Lower leg skin (tissue), 4 donors: ENCODE data around the gene TRAF3. TPM values are rescaled to one million over a fixed set of nuclear protein-coding genes. Genes with fewer than 3 reads are reported as not detected.

Source experiments
- DNase-seq, 2 donors: peaks; one replicate each; pipeline ENCODE4 v3.0.0-alpha.2; 2019; ENCODE audit warnings: low spot score in 2 of 2
- H3K4me3 ChIP-seq: fragments of 200-600 bp; sonication (generic); 2 replicates; pipeline ENCODE4 v1.5.1; 2017; ENCODE audit warnings: mild to moderate bottlenecking, low read depth; ENCODE audit not compliant: poor library complexity, severe bottlenecking
- POLR2A ChIP-seq, 2 donors: fragments of 450-650 bp; IDR thresholded peaks; one replicate each; pipeline ENCODE4 v1.6.1; 2016 to 2017; ENCODE audit warnings: antibody characterized with exemption in 2 of 2, mild to moderate bottlenecking in 1 of 2, moderate library complexity in 1 of 2
- WGBS, 2 donors: methylation state at CpG; one replicate each; pipeline ENCODE4 v1.1.5; 2018; 5-methylcytosine and 5-hydroxymethylcytosine counted together
- intact Hi-C: fragments of 100-400 bp; cut with DNase I; formaldehyde crosslinking; loops from one replicate; pipeline ENCODE4 v1.15.0; 2023; ENCODE audit warnings: low total_unique reads
- total RNA-seq, 4 donors: library from RNA; depleted of rRNA; stranded (reverse); fragments of >200 nt; gene quantifications; one replicate each; pipeline ENCODE4 v1.1.0, GENCODE V29; 2016
- TF ChIP-seq, protein P1 (sequence below), 3 donors: fragments of 450-650 bp; IDR thresholded peaks; one replicate each; pipeline ENCODE4 v1.5.1; 2016; ENCODE audit warnings: antibody characterized with exemption in 3 of 3, mild to moderate bottlenecking in 3 of 3, moderate library complexity in 2 of 3

Gene TRAF3
- total RNA-seq, 4 donors from 2014 or later: 3.0 to 14.4 (median 12.1) TPM

DNA sequence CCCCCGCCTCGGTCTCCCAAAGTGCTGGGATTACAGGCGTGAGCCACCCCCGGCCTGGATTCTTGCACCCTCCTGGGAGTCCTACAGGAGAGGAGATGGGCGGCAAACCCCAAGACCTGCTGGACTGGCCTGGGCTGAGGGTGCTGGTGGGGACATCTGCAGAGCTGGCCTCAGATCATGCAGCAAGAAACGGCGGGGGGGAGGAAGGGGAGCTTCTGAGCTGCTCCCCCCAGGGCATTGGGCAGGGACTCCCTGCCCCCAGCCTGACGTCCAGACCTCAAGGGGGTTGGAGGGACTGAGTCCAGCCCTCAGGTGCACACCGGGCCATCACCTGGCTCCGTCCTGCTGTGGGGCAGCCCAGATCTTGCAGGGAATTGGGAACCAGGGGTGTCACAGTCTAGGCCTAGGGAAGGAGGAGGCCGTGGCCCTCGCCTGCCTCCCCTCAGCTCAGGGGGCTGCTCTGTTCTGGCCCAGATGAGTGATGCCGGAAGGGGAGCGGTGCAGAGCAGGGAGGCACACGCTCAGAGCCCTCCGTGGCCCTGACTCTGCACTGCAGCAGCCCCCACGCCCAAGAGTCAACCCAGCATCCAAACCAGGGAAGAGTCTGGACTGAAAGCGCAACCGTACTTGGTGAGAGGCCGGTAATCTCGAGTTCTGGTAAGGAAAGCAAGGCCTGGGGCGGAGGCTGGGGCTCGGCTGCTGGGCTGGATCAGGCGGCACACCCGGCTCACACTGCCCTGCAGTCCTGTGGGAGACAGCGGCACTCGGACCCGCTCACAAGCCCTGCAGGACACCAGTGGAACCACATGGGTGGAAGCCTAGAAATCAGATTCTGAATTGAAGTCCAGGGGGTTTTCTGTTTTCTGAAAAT lies 136.3 kb downstream of the TRAF3 start:
- no peak overlapping the region for H3K4me3 ChIP-seq
- TF ChIP-seq, protein P1, sequence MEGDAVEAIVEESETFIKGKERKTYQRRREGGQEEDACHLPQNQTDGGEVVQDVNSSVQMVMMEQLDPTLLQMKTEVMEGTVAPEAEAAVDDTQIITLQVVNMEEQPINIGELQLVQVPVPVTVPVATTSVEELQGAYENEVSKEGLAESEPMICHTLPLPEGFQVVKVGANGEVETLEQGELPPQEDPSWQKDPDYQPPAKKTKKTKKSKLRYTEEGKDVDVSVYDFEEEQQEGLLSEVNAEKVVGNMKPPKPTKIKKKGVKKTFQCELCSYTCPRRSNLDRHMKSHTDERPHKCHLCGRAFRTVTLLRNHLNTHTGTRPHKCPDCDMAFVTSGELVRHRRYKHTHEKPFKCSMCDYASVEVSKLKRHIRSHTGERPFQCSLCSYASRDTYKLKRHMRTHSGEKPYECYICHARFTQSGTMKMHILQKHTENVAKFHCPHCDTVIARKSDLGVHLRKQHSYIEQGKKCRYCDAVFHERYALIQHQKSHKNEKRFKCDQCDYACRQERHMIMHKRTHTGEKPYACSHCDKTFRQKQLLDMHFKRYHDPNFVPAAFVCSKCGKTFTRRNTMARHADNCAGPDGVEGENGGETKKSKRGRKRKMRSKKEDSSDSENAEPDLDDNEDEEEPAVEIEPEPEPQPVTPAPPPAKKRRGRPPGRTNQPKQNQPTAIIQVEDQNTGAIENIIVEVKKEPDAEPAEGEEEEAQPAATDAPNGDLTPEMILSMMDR (IDR thresholded peaks at IDR 0.05): no peak
- TF ChIP-seq POLR2A (IDR thresholded peaks at IDR 0.05): no peak
- 86% methylated on average over 23 to 28 of the region's 28 CpGs for WGBS, 2 donors
- intact Hi-C loops: loop anchor here (10.0 kb wide), 1 partner anchor 299 kb away; no protein-coding TSS in a partner anchor
- DNase-seq: no peak

DNA sequence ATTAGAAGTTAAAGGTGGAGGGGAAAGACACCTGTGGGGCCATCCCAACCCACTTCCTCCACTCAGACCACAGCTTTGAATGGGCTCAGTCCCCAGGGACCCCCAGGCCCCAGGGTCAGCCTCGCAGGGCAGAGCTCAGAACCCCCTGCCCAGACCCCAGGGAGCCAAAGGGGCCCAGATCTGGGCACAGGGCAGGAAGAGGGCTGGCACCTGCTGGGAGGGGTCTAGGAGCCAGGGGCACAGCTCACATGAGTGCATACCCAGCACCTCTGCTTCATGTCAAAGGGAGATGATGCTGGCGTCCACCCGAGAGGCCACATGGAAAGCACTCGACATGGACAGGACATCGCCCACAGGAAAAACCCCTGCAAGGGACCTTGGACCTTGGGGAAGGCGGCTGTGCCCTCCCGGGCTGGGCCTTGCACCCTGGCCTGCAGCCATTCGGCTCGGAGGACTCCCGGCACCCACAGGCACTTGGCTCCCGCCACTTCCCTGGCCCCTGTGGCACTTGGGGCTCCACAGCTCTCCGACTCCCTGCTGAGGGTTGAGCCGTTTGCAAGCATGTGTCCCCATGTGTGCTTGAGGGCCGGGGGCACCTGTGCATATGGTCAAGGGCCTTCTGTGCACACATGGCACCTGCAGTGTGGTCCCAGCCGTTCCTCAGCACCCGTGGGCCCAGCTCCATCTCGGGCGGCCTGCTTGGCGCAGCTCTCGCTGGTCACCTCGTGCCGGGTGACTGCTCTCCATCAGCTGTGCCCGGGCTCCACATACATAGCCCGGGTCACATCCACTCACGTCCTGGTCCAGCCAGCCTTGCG lies 137.4 kb downstream of the TRAF3 start:
- 78 to 82% methylated on average over 15 to 26 of the region's 26 CpGs for WGBS, 2 donors
- no peak for TF ChIP-seq POLR2A (IDR thresholded peaks at IDR 0.05)
- TF ChIP-seq, protein P1 (IDR thresholded peaks at IDR 0.05): no peak
- peak in 1 of 2 donors; percentile 82 for DNase-seq
- H3K4me3 ChIP-seq: no peak overlapping the region
- intact Hi-C loops: loop anchor here (10.0 kb wide), 1 partner anchor 300 kb away; no protein-coding TSS in a partner anchor

DNA sequence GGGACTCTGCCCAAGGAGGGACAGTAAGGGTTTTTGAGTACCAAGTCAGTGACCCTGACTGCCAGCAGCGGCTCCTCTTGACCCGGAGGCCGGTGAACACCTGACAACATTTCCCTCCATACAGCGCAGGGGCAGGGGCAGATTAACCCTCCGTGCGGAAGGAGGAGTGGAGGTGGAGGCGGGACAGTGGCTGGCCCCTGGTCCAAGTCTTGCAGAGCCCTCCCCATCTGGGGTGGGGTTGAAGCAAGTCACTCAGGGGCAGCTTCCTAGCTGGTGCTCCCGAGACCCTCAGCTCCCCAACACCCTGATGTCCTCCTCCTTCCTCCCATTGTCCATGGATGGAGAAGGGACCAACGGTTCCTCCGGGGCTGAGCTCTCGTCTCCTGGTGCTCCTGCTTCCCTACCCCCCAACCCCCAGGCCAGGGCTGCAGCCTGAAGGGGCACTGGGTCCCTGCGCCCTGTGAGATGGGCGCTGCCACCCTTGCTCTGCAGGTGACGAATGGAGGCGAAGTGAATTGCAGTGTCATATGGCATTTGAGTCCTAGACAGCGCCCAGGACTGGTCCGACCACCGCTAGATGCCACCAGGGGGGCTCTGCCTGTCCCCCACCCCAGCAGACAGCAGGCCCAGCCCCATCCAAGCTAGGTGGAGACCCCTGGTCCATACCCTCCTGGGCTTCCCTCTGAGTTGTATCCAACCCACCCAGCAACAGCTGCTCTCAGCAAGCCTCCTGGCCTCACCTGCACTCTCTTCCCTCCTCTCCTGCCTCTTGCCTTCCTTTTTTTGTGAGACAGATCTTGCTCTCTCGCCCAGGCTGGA lies 138.3 kb downstream of the TRAF3 start:
- WGBS, 2 donors: 74 to 83% methylated on average over 19 of the region's 19 CpGs
- intact Hi-C loops: loop anchor here (10.0 kb wide), 1 partner anchor 301 kb away; no protein-coding TSS in a partner anchor

DNA sequence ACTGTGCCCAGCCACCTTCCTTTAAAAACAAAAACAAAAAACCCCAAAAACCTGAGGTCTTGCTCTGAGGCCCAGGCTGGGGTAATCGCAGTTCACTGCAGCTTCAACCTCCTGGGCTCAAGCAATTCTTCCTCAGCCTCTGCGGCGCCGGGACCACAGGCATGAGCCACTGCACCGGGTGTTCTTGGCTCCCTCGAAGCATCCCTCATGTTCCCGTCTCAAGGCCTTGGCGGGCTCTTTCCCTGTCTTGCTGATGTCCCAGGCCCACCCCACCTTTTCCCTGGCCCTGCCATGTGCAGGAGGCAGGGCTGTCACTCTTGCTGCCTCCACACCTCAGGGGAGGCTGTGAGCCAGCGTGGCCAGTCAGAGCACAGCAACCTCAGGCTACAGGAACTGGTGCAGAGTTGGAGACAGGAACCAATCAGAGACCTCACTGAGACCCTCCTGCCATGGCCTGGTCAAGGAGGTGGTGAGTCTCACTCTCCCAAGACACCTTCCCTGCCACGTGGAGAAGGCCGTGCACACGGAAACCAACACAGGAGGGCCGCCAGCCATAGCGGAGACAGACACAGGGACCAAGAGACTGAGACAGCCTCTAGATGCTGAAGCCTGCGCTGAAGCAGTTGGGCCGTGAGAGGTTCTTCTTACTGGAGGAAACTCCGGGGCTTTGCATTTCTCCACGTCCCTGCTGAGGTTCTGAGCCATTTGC lies 139.3 kb downstream of the TRAF3 start:
- H3K4me3 ChIP-seq: no peak overlapping the region
- DNase-seq: no peak
- intact Hi-C loops: loop anchor here (10.0 kb wide), 1 partner anchor 302 kb away; no protein-coding TSS in a partner anchor
- WGBS, 2 donors: 75% methylated on average over 18 of the region's 18 CpGs
- TF ChIP-seq, protein P1 (IDR thresholded peaks at IDR 0.05): no peak
- no peak for TF ChIP-seq POLR2A (IDR thresholded peaks at IDR 0.05)

More for the DNA sequence above, 138.3 kb downstream of the TRAF3 start:
- no peak for TF ChIP-seq POLR2A (IDR thresholded peaks at IDR 0.05)
- TF ChIP-seq, protein P1 (IDR thresholded peaks at IDR 0.05): no peak
- DNase-seq: no peak
- H3K4me3 ChIP-seq: no peak overlapping the region

DNA sequence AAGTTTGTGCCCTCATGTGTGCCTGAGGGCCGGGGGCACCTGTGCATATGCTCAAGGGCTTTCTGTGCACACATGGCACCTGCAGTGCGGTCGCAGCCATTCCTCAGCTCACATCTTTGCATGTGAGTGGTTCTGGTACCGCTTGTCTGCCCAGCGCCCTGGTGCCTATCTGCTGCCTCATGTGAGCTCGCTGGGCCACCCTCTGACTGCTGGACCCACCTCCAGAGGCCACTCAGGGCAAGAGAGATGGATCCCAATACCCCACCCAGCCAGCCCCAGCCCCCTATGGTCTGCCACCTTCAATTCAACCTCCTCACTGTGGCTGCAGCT lies 139.8 kb downstream of the TRAF3 start:
- no peak overlapping the region for H3K4me3 ChIP-seq
- TF ChIP-seq POLR2A (IDR thresholded peaks at IDR 0.05): no peak
- TF ChIP-seq, protein P1 (IDR thresholded peaks at IDR 0.05): no peak
- no peak for DNase-seq
- WGBS, 2 donors: 90 to 92% methylated on average over 6 of the region's 6 CpGs
- intact Hi-C loops: loop anchor here (10.0 kb wide), 1 partner anchor 302 kb away; no protein-coding TSS in a partner anchor
